Activated CD4-positive, alpha-beta T cell treated with anti-CD3 and anti-CD28 coated beads, Interleukin-2, Interleukin-6, amounts not matched to agents 100 ng/mL and 50 ng/mL, durations not matched to agents 16 hours and 8 hours (primary cell): Measurements from ENCODE around the gene NSRP1.

Experiments used
- DNase-seq: peaks from one replicate; pipeline ENCODE4 v3.0.0-alpha.2; 2020

NSRP1 gene

DNA sequence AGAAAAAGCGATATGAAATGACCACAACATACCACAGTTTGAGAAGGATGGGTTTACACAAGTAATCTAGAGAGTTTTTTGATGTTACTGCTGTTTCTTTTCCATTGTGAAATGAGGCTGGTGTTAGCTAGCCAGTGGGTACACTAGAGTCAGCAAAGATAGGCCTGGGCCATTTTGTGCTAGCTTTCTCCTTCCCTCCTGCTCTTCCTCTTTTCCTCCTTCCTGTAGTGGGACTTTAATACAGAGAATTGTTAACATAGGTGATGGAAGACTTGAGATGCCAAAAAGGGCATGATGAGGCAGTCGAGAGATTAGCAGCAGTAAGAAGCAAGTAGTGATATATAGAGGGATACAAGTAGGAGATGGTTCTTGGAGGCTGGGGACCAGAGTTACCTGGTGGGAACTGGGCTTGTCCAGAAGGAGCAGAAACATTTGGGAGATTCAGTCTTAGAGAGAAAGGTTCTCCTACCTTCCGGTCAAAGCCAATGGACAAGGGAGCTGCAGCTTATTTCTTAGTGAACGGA lies 7.7 kb downstream of the NSRP1 start:
- no peak for DNase-seq

DNA sequence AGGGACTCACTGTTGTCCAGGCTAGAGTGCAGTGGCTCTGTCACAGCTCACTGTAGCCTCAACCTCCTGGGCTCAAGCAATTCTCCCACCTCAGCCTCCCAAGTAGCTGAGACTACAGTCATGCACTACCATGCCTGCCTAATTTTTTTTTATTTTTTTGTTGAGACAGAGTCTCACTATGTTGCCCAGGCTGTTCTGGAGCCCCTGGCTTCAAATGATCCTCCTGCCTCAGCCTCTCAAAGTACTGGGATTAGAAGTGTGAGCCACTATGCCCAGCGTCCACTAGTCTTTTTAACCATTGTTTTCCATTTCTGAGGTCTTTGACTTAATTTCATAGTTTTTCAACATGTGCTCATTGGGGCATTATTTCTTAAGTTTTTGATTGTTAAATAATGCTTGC lies 13.5 kb downstream of the NSRP1 start:
- DNase-seq = no peak

DNA sequence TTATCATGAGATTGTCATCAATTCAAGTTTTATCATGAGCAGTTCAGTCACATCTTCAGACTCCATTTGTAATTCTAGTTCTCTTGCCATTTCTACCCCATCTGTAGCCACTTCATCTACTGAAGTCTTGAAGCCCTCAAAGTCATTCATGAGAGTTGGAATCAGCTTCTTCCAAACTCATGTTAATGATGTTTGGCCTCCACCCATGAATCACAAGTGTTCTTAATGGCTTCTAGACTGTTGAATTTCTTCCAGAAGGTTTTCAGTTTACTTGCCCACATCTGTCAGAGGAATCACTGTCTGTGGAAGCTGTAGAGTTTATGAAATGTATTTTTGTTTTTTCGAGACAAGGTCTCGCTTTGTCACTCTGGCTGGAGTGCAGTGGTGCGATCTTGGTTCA lies 16.0 kb downstream of the NSRP1 start:
- DNase-seq = no peak

DNA sequence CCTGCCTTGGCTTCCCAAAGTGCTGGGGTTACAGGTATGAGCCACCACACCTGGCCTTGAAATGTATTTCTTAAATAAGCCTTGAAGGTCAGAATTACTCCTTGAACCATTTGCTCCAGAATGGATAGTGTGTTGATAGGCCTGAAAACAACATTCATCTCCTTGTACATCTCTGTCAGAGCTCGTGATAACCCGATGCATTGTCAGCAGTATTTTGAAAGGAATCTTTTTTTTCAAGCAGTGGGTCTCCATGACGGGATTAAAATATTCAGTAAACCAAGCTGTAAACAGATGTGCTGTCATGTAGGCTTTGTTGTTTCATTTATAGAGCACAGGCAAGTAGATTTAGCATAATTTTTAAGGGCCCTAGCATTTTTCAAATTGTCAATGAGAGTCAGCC lies 16.6 kb downstream of the NSRP1 start:
- DNase-seq = no peak

DNA sequence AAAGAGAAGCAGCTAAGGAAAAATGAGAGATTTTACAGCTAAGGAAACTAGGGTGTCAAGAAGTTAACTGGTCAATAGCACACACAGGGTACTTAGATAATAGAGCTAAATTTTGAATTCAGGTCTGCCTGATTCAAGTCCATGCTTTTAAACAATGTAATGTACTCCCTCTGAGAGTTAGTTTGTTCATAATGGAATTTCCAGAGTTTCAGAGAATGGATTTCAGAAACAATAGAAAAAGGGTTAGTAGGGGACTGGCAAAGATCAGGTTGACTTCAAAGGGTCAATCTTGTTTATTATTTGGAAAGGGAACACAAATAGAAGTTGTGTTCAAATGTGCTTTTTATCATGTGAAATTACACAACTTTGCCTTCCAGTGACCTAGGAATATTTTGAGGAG lies 17.9 kb downstream of the NSRP1 start:
- no peak for DNase-seq

DNA sequence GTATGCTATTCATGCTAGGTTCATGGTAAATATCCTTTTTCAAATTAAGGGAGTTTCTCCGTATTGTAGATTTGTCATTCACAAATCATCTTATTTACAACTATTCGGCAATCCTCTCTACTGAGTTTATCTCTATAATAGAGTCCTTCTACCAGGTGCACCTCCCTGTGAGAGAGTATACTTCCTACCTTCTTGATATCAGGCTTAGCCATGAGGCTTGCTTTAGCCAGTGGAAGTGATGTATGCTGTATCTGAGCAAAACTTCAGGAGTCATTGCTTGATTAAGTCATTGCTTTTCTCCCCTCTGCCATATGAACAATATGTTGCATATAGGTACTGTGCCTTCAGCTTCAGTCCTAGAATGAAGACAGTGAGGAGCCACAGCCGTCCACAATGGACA lies 20.5 kb downstream of the NSRP1 start:
- no peak for DNase-seq

DNA sequence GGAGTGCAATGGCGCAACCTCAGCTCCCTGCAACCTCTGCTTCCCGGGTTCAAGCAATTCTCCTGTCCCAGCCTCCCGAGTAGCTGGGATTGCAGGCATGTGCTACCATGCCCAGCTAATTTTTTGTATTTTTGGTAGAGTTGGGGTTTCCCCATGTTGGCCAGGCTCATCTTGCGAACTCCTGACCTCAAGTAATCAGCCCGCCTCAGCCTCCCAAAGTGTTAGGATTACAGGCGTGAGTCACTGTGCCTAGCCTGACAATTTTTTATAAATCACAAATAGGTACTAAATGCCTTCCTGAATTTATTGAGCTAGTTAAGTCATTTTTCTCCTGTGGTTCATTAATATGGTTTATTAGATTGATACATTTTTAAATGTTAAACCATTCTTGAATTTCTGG lies 31.2 kb downstream of the NSRP1 start:
- peak; percentile 27 for DNase-seq

DNA sequence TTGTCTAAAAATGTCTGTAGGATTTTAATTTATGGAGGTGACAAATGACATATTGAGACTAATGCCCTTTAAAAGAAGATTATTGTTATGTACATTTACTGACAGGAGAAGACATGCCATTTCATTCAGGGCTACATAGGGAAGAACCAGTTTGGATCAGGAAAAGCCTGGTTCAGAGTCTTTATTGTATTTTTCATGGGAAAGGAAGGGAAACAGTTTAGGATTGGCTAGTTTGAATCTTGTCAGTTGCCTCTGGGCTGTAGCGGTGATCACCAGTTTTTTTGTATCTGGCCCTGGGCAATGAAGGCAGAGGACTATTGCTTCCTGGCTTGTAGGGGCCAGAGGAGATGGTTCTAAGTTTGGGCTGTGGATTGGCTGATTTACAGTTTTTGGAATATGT lies 31.8 kb downstream of the NSRP1 start:
- DNase-seq = no peak

DNA sequence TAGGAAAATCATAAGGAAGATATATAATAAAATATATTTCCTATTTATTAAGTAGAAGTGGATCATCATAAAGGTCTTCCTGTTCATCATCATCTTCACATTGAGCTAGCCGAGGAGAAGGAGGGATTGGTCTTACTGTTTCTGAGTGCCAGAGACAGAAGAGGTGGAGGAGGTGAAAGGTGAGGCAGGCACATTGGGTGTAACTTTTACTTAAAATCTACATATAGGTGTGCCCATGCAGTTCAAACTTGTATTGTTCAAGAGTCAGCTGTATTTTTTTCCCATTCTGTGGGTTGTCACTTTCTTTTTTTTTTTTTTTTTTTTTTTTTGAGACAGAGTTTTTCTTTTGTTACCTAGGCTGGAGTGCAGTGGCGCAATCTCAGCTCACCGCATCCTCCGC lies 34.9 kb downstream of the NSRP1 start:
- no peak for DNase-seq

DNA sequence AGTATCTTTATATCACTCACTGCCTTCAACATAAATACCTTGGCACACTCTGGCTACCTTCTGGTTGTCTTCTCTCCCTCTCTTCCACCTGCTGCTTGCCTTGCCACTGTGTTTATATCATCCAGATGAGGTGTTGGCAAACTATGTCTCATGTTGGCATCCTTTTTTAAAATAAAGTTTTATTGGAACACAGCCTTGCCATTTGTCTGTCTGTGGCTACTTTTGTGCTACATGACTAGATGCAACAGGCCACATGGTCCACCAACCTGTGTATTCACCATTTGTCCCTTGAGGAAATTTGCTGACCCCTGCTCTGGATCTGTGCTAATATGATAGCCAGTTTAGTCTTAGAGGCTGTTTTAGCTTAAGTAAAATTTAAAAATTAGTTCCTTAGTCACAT lies 36.8 kb downstream of the NSRP1 start:
- no peak for DNase-seq

DNA sequence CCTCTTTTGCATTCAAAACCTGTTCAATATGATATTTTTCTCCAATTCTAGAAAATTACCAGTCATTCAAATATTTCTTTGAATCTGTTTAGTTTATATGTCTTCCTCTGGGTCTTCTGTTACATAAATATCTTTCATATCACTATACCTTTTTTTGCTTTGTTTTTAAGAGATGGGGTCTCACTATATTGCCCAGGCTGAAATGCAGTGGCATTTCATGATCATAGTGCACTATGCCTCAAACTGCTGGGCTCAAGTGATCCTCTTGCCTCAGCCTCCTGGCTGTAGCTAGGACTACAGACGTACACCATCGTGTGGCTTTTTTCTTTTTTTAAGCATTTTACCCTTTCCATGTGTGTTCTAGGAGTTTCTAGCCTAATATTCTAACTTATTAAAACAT lies 38.8 kb downstream of the NSRP1 start:
- no peak for DNase-seq

DNA sequence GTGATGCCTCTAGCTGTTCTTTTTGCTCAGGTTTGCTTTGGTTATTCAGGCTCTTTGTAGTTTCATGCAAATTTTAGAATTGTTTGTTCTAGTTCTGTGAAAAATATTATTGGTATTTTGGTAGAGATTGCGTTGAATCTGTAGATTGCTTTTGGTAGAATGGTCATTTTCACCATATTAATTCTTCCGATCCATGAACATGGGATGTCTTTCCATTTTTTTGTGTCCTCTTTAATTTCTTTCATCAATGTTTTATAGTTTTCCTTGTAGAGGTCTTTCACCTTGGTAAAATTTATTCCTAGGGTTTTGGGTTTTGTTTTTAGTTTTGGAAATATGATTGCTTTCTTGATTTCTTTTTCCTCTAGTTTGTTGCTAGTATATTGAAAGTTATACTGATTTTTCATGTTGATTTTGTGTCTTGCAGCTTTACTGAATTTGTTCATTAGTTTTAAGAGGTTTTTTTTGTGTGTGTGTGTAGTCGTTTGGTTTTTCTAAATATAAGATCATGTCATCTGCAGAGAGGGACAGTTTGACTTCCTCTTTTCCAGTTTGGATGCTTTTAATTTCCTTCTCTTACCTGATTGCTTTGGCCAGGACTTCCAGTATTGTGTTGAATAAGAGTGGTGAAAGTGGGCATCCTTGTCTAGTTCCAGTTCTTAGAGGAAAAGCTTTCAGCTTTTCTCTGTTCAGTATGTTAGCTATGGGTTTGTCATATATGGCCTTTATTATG lies 42.4 kb downstream of the NSRP1 start:
- no peak for DNase-seq

DNA sequence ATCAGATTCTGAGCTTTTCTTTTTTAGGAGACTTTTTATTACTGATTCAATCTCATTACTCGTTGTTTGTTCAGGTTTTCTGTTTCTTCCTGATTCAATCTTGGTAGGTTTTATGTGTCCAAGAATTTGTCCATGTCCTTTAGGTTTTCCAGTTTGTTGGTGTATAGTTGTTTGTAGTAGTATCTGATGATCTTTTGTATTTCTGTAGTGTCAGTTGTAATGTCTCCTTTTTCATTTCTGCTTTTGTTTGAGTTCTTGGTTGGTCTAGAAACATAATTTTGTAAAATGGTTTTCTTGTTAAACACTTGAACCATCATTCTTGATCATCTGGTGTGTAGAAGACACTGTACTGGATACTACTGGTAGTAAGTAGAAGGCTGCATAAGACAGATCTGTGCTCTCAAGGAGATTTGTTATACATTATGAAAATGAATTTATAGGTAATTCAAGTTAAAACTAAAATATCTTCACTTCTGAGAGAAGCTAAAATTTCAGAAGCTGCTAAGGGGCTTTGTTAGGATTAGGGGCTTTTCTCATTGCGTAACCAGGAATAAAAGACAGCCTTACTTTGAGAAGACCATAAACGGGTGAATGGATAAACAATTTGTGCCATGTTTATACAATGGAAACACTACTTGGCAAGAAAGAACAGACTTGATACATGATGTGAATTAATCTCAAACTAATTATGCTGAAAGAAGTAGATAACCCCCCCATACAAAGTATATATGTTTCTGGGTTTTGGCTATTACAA lies 44.0 kb downstream of the NSRP1 start:
- no peak for DNase-seq

DNA sequence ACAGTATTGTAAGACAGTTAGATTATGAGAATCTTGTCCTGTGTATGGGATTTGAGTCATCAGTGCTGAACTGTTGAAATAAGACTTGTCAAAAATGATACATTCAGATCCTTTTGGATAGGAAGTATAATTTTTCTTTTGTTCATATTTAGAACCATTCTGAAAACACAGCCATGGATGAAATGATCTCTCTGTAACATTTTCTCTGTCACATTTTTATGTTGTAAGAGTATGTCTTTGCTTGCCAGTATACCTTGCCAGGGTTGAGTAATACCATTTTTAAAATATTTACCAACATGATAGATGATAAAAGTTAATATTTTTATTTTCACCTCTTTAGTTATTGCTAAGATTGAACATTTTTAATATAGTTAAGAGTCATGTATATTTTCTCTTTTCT lies 45.0 kb downstream of the NSRP1 start:
- DNase-seq = no peak

DNA sequence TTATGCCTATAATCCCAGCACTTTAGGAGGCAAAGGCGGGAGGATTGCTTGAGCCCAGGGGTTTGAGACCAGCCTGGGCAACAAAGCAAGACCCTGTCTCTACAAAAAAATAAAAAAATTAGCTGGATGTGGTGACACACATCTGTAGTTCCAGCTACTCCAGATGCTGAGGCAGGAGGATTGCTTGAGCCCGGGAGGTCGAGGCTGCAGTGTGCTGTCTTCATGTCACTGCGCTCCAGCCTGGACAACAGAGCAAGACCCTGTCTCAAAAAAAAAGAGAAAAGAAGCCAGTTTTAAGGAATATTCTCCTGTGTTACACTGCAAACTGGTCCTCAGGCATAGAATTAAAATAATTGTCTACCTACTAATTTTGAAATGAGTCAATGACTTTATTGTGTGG lies 47.9 kb downstream of the NSRP1 start:
- no peak for DNase-seq

DNA sequence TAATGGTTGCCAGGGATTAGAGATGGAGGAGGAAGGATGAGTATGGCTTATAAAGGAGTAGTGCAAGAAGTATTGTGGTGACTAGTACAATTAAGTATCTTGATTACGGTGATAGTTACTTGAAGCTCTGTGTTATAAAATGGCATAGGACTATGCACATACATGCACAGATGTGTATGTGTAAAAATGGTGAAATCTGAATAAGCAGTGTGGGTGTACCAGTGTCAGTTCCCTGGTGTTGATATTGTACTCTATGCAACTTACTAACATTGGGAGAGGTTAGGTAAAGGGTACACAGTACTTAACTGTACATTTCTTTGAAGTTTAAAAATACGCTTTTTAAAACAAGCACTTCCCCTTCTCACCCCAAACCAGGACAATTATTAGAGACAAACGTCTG lies 48.5 kb downstream of the NSRP1 start:
- DNase-seq = no peak

DNA sequence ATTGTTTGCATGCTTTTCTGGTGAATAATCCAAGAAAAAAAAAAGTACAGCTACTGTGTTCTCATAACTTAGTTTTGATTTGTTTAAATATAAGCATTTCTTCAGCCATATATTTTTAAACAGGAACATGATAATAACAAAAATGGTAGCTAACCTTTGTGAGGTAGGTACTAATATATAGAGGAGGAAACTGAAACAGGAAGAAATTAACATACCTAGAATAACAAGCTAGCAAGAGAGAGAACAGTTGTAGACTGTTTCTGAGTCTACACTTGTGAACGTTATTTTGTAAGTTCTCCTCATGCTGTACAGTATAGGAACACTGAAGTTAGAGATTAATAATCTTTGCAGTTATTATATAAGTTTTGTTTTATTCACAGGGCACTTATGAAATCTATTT lies 49.3 kb downstream of the NSRP1 start:
- no peak for DNase-seq

DNA sequence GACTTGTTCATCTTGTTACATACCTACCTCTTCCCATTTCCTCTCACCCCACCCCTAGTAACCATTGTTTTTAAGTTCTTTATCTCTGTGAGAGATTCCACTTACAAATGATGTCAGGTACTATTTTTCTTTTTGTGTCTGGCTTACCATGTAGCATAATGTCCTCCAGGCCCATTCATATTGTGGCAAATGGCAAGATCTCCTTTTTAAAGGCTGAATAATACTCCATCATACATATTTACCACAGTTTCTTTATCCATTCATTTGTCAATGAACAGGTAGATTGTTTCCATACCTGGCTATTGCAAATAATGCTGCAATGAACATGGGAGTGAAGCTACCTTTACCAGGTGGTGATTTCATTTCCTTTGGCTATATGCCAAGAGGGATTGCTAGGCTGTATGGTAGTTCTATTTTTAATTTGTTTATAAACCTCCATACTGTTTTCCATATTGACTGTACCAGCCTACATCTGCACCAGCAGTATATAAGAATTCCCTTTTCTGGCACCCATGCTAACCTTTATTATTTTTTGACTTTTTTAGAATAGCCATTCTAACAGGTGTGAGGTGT lies 53.9 kb downstream of the NSRP1 start:
- no peak for DNase-seq

DNA sequence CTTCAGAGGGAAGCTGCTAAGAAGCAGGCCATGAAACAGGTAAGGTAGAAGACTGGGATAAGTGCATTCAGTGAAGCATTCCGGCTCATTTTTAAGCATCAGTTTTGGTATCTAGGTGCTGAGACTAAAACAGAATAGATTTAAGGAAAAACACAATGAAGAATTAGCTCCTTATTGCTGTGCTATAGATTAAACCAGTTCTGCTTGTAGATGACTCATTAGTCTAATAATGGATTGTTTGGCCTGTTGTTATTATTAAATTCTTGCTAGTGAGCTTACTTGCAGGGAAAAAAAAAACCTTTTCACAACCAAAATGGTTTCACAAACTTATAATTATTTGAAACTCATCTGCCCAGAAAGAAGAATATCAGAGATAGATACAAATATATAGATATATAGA lies 55.9 kb downstream of the NSRP1 start:
- DNase-seq = no peak

DNA sequence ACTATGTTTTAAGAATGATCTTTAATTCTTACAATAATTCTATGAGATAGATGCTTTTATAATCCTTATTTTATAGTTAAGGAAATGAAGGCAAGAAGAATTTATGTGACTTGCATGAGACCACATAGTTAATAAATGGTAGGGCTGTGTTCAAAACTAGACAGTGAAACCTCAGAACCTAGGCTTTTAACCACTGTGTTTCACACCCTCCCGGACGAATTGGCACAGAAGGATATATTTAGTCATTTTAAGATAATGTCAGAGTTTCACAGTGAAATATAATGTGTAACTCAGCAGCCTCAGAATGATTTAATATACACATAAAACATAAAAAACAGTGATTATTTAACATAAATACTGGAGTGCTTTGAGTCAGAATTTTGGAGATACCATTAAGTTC lies 57.0 kb downstream of the NSRP1 start:
- DNase-seq = peak; percentile 81

DNA sequence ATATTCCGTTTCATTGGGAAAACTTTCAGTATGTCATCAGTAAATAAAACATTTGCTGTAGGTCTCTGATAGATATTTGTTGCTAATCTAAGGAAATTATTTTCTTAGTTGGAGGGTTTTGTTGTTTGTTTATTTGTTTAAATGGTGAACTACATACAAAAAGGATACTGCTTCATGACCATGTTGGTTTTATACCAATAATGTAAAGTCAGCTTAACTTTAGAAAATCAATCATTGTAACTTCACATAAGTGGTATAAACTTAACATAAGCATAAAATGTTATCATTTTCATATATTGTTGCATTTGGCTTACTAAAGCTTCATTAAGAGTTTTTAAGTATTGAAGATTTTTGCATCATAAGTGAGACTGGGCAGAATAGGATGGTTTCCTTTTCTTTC lies 57.9 kb downstream of the NSRP1 start:
- no peak for DNase-seq

DNA sequence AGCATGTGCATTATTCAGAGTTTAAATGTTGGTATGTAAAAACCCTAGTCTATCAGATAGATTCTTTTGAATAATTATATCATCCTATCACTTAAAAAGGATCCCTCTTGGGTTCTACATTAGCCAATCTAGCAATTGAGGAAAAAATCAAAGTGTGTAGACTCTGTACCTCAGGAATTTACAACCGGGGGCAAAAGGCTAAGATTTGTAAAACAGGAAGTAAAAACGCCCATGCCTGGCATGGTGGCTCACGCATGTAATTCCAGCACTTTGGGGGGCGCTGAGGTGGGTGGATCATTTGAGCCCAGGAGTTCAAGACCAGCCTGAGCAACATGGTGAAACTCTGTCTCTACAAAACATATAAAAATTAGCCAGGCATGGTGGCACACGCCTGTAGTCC lies 60.2 kb downstream of the NSRP1 start:
- DNase-seq = no peak

DNA sequence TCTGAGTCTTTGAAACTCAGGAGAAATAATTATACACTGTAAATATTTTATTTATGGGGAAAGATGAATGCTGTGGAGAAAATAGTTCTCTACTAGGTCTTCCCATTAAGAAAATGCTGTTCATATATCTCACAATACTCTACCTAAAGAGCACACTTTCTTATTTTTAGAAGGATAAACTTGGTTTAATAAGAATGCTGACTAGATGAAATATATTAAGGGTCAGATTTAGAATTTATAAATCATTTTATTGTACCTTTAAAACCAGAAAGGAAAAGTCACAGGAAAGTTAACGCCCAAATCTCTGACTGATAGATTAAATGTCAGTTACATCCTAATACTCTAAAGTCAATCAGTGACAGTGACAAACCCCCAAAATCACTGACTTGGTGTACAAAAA lies 70.1 kb downstream of the NSRP1 start:
- DNase-seq = no peak

DNA sequence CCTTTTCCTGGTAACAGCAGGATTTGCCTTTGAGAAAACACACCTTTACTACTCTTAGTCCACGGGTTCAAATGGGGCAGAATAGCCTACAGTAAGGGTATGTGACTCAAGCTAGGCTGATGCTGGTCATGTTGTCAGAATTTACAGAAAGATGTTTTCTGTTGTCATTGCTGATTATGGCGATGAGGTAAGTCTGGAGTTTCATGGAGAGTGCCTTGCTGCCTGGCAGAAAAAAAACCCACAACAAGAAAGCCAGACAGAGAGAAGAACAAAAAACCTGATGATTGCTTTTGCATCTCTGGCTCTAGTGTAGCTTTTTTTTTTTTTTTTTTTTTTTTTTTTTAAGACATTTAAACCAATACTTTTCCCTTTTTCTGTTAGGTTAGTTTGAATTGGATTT lies 71.0 kb downstream of the NSRP1 start:
- no peak for DNase-seq
